Measurements from ENCODE around the gene ATF1.
A peak's percentile ranks its signal among the peaks of the same experiment; 100 is the strongest.
"Not testable (repeated sequence)": the region's sequence is repeated elsewhere in the genome, so short reads cannot be mapped to it uniquely, and the experiment has no call there.

The ATF1 gene

GRCh38 chr12:50749459-50749882 is 14.4 kb upstream of the ATF1 start:
- DNase-seq: no peak
- in situ Hi-C loops (cut with HindIII; ENCODE audit: low pct_ligation_motif_present, low pct_unique_long_range_greater_than_20kb, low sequenced_read_pairs): no loop called here

GRCh38 chr12:50750366-50750765 is 13.5 kb upstream of the ATF1 start:
- no peak for DNase-seq
- in situ Hi-C loops (cut with HindIII; ENCODE audit: low pct_ligation_motif_present, low pct_unique_long_range_greater_than_20kb, low sequenced_read_pairs): no loop called here

GRCh38 chr12:50751948-50752721 is 11.8 kb upstream of the ATF1 start:
- DNase-seq: peak; percentile 82
- in situ Hi-C loops (cut with HindIII; ENCODE audit: low pct_ligation_motif_present, low pct_unique_long_range_greater_than_20kb, low sequenced_read_pairs): no loop called here

GRCh38 chr12:50753232-50753769 is 10.6 kb upstream of the ATF1 start:
- in situ Hi-C loops (cut with HindIII; ENCODE audit: low pct_ligation_motif_present, low pct_unique_long_range_greater_than_20kb, low sequenced_read_pairs): no loop called here
- DNase-seq: no peak

- peak; percentile 59 for DNase-seq
- in situ Hi-C loops (cut with HindIII; ENCODE audit: low pct_ligation_motif_present, low pct_unique_long_range_greater_than_20kb, low sequenced_read_pairs): no loop called here
These were observed 589 bp downstream of the ATF1 start for GRCh38 chr12:50764286-50765094.

GRCh38 chr12:50765095-50765911 is 1.4 kb downstream of the ATF1 start:
- peak; percentile 74 for DNase-seq

GRCh38 chr12:50768391-50768790 is 4.5 kb downstream of the ATF1 start:
- DNase-seq: no peak
- in situ Hi-C loops (cut with HindIII; ENCODE audit: low pct_ligation_motif_present, low pct_unique_long_range_greater_than_20kb, low sequenced_read_pairs): no loop called here

More at GRCh38 chr12:50765095-50765911, 1.4 kb downstream of the ATF1 start:
- in situ Hi-C loops (cut with HindIII; ENCODE audit: low pct_ligation_motif_present, low pct_unique_long_range_greater_than_20kb, low sequenced_read_pairs): no loop called here

GRCh38 chr12:50768813-50769212 is 4.9 kb downstream of the ATF1 start:
- in situ Hi-C loops (cut with HindIII; ENCODE audit: low pct_ligation_motif_present, low pct_unique_long_range_greater_than_20kb, low sequenced_read_pairs); DNase-seq: not testable (repeated sequence)

GRCh38 chr12:50771409-50771808 is 7.5 kb downstream of the ATF1 start:
- no peak for DNase-seq
- in situ Hi-C loops (cut with HindIII; ENCODE audit: low pct_ligation_motif_present, low pct_unique_long_range_greater_than_20kb, low sequenced_read_pairs): no loop called here

- in situ Hi-C loops (cut with HindIII; ENCODE audit: low pct_ligation_motif_present, low pct_unique_long_range_greater_than_20kb, low sequenced_read_pairs): no loop called here
- no peak for DNase-seq
These were observed 8.6 kb downstream of the ATF1 start for GRCh38 chr12:50772470-50772869.

- no peak for DNase-seq
- in situ Hi-C loops (cut with HindIII; ENCODE audit: low pct_ligation_motif_present, low pct_unique_long_range_greater_than_20kb, low sequenced_read_pairs): no loop called here
These were observed 9.0 kb downstream of the ATF1 start for GRCh38 chr12:50772877-50773276.

- in situ Hi-C loops (cut with HindIII; ENCODE audit: low pct_ligation_motif_present, low pct_unique_long_range_greater_than_20kb, low sequenced_read_pairs): no loop called here
- DNase-seq: no peak
These were observed 11.3 kb downstream of the ATF1 start for GRCh38 chr12:50775251-50775650.

- no peak for DNase-seq
- in situ Hi-C loops (cut with HindIII; ENCODE audit: low pct_ligation_motif_present, low pct_unique_long_range_greater_than_20kb, low sequenced_read_pairs): no loop called here
These were observed 13.1 kb downstream of the ATF1 start for GRCh38 chr12:50776749-50777728.

GRCh38 chr12:50778663-50779590 is 15.0 kb downstream of the ATF1 start:
- DNase-seq: no peak
- in situ Hi-C loops (cut with HindIII; ENCODE audit: low pct_ligation_motif_present, low pct_unique_long_range_greater_than_20kb, low sequenced_read_pairs): no loop called here

GRCh38 chr12:50780013-50780412 is 16.1 kb downstream of the ATF1 start:
- in situ Hi-C loops (cut with HindIII; ENCODE audit: low pct_ligation_motif_present, low pct_unique_long_range_greater_than_20kb, low sequenced_read_pairs): no loop called here
- no peak for DNase-seq

- in situ Hi-C loops (cut with HindIII; ENCODE audit: low pct_ligation_motif_present, low pct_unique_long_range_greater_than_20kb, low sequenced_read_pairs): no loop called here
- DNase-seq: no peak
These were observed 20.6 kb downstream of the ATF1 start for GRCh38 chr12:50784501-50784900.
